ENCODE measurements around the gene ELOVL2.

ELOVL2 gene

DNA sequence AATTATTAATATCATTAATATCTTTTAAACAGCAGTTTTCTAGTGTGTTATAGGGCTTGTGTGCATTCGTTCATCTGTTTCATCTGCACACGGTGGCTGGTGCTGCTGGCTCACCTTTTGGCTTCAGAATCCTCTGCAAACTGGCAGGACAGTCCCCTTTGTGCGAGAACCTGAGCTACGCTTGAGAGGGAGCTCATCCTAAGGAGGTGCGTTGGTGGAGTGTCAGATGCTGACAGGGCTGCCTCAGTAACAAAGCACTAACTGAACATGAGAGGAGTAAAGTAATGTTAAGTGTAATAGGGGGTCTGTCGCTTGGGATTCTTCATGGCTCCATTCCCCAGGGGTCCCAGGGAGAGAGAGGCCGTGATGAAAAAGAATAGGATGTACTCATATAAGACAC, 22.4 kb downstream of the ELOVL2 start:
- Histone ChIP-seq H3K36me3 (no peaks in the 10 kb centered on the region), H3K27ac (no peak overlapping the region), H3K27me3 (peaks cover 70% of the 10 kb centered on the region), H3K4me3 (ENCODE audit: low read depth in 1 of 2, low read length in 1 of 2) (no peak overlapping the region), H3K9me3 (no peaks in the 10 kb centered on the region), H3K4me1 (ENCODE audit: control insufficient read depth in 1 of 2, insufficient read depth in 1 of 2, low read depth in 1 of 2, low read length in 1 of 2) (no peaks in the 10 kb centered on the region)
- TF ChIP-seq, protein P1, sequence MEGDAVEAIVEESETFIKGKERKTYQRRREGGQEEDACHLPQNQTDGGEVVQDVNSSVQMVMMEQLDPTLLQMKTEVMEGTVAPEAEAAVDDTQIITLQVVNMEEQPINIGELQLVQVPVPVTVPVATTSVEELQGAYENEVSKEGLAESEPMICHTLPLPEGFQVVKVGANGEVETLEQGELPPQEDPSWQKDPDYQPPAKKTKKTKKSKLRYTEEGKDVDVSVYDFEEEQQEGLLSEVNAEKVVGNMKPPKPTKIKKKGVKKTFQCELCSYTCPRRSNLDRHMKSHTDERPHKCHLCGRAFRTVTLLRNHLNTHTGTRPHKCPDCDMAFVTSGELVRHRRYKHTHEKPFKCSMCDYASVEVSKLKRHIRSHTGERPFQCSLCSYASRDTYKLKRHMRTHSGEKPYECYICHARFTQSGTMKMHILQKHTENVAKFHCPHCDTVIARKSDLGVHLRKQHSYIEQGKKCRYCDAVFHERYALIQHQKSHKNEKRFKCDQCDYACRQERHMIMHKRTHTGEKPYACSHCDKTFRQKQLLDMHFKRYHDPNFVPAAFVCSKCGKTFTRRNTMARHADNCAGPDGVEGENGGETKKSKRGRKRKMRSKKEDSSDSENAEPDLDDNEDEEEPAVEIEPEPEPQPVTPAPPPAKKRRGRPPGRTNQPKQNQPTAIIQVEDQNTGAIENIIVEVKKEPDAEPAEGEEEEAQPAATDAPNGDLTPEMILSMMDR (IDR thresholded peaks at IDR 0.05): no peak

DNA sequence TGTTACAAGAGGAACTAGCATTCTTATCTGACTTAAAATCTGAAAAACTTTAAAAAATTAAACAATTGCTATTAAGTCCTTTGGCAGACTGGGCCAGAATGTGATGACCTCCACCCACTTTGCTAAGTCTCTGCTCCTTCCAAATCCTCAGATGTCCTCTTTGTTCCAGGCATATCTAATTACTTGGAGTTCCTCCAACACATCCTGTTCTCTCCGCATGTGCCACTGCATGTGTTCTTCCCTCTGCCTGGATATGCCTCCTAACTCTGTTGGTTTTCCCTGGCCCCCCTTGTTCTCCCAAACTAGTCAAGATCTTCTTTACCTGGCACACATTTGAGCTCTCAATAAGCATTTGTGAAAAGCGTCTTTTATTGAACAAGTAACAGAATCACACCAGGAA, 23.1 kb downstream of the ELOVL2 start:
- no peak overlapping the region for H3K4me3 ChIP-seq (ENCODE audit: low read depth in 1 of 2, low read length in 1 of 2)
- H3K4me1 ChIP-seq (ENCODE audit: control insufficient read depth in 1 of 2, insufficient read depth in 1 of 2, low read depth in 1 of 2, low read length in 1 of 2): no peaks in the 10 kb centered on the region
- no peaks in the 10 kb centered on the region for H3K36me3 ChIP-seq
- H3K9me3 ChIP-seq: no peaks in the 10 kb centered on the region
- H3K27ac ChIP-seq: no peak overlapping the region
- H3K27me3 ChIP-seq: peaks cover 70% of the 10 kb centered on the region
- TF ChIP-seq, protein P1 (IDR thresholded peaks at IDR 0.05): no peak

DNA sequence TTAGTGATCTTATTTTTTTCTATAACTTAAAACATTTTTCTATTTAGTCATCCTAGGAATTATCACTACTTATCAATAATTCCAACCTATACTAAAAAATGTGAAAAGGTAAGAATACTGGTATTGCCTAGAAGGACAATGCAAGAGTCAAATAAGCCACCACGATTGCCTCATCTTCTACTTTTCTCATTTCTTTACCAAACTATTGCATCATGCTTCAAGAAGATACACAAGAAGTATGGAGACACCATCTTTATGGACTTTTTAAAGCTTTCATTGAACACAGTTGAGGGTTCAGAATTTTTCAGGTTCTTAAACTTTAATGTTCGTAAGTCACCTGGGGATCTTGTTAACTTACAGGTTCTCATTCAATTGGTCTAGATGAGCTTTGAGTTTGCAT, 25.9 kb downstream of the ELOVL2 start:
- H3K27me3 ChIP-seq: peaks cover 63% of the 10 kb centered on the region
- H3K4me1 ChIP-seq (ENCODE audit: control insufficient read depth in 1 of 2, insufficient read depth in 1 of 2, low read depth in 1 of 2, low read length in 1 of 2): no peaks in the 10 kb centered on the region
- no peaks in the 10 kb centered on the region for H3K9me3 ChIP-seq
- H3K4me3 ChIP-seq (ENCODE audit: low read depth in 1 of 2, low read length in 1 of 2): no peak overlapping the region
- H3K27ac ChIP-seq: no peak overlapping the region
- TF ChIP-seq, protein P1 (IDR thresholded peaks at IDR 0.05): no peak
- no peaks in the 10 kb centered on the region for H3K36me3 ChIP-seq

DNA sequence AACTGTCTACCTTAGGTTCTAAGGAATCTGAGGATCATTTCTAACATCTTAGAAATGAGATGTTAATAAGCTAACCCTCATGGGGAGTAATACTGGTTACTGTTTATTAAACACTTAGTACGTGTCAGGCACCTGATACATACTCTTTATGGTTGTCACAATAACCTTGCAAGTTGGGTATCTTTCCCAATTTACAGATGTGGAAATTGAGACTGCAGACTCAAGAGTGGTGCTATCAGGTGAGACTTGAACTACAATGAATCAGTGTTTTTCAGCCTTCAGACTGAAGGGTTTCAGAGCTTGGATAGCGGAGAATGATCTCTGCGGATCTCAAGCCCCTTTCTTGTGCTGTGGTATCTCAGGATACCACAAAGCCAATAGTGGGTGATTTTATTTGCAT, 27.0 kb downstream of the ELOVL2 start:
- Histone ChIP-seq H3K9me3 (no peaks in the 10 kb centered on the region), H3K4me1 (ENCODE audit: control insufficient read depth in 1 of 2, insufficient read depth in 1 of 2, low read depth in 1 of 2, low read length in 1 of 2) (no peaks in the 10 kb centered on the region), H3K27me3 (peaks cover 65% of the 10 kb centered on the region), H3K4me3 (ENCODE audit: low read depth in 1 of 2, low read length in 1 of 2) (no peak overlapping the region), H3K27ac (no peak overlapping the region), H3K36me3 (no peaks in the 10 kb centered on the region)
- TF ChIP-seq, protein P1 (IDR thresholded peaks at IDR 0.05): no peak

DNA sequence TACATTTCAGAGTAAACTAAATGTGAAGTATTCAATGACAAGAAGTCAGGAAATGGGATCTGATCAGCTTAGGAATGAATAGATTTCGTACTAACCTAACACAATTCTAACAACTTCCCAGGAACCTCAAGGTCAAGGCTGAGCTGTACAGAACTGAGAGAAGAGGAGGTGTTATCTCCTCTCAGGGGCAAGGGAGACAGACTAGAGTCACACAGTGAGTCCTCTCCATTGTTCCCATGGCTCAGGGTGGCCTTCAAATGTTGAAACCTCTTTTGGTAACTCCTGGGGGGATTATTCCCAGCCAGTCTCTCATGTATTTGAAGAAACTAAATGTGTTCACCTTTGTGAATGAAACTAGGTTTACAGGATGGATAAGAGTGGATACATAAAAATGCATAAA, 27.7 kb downstream of the ELOVL2 start:
- Histone ChIP-seq H3K27me3 (peaks cover 67% of the 10 kb centered on the region), H3K36me3 (no peaks in the 10 kb centered on the region), H3K4me1 (ENCODE audit: control insufficient read depth in 1 of 2, insufficient read depth in 1 of 2, low read depth in 1 of 2, low read length in 1 of 2) (no peaks in the 10 kb centered on the region), H3K4me3 (ENCODE audit: low read depth in 1 of 2, low read length in 1 of 2) (no peak overlapping the region), H3K27ac (no peak overlapping the region), H3K9me3 (no peaks in the 10 kb centered on the region)
- TF ChIP-seq, protein P1 (IDR thresholded peaks at IDR 0.05): no peak

DNA sequence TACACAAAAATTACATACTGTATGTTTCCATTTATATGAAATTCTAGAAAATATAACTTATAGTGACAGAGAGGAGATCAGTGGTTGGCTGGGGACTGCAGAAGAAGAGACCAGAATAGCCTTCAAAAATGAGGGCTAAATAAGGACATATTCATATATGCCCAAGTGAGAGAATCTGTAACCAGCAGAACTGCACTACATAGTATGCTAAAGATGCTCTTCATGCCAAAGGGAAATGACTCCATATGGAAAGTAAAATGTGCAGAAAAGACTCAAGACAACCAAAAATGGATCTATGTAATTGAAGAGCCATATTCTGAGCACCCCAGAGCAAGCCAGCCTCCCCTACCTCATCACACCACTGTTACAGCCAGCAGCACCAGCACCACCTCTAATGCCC, 29.0 kb downstream of the ELOVL2 start:
- Histone ChIP-seq H3K36me3 (no peaks in the 10 kb centered on the region), H3K9me3 (no peaks in the 10 kb centered on the region), H3K4me1 (ENCODE audit: control insufficient read depth in 1 of 2, insufficient read depth in 1 of 2, low read depth in 1 of 2, low read length in 1 of 2) (no peaks in the 10 kb centered on the region), H3K27me3 (peaks cover 57% of the 10 kb centered on the region), H3K4me3 (ENCODE audit: low read depth in 1 of 2, low read length in 1 of 2) (no peak overlapping the region), H3K27ac (no peak overlapping the region)
- TF ChIP-seq, protein P1 (IDR thresholded peaks at IDR 0.05): no peak

All from neutrophil (primary cell).